GM20000 (cell line): ENCODE data around the gene MT1H.

ENCODE experiments used
- DNase-seq: peaks from one replicate; pipeline ENCODE4 v3.0.0; 2012; ENCODE audit warnings: low spot score
- TF ChIP-seq, protein P1 (sequence below): IDR thresholded peaks from 2 replicates; pipeline ENCODE4 v1.5.1; 2012; ENCODE audit warnings: mild to moderate bottlenecking, control low read depth; ENCODE audit errors: extremely low read depth, missing control alignments

Gene MT1H

DNA sequence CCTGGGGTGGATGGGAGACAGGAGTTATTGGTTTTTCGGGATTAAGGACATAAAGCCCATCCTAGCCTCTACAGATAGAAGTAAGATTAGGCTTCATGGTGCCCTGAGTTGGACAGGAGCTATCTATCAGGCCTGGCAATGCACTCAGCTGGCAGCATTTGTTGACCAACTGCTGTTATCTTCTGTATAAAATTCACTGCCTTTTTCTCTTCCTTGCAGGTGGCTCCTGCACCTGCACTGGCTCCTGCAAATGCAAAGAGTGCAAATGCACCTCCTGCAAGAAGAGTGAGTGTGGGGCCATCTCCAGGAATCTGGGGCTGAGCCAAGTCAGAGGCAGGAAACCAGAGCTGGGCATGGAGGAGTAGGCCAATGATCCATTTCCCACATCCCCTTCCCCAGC is 30.6 kb upstream of the MT1H start:
- TF ChIP-seq, protein P1, sequence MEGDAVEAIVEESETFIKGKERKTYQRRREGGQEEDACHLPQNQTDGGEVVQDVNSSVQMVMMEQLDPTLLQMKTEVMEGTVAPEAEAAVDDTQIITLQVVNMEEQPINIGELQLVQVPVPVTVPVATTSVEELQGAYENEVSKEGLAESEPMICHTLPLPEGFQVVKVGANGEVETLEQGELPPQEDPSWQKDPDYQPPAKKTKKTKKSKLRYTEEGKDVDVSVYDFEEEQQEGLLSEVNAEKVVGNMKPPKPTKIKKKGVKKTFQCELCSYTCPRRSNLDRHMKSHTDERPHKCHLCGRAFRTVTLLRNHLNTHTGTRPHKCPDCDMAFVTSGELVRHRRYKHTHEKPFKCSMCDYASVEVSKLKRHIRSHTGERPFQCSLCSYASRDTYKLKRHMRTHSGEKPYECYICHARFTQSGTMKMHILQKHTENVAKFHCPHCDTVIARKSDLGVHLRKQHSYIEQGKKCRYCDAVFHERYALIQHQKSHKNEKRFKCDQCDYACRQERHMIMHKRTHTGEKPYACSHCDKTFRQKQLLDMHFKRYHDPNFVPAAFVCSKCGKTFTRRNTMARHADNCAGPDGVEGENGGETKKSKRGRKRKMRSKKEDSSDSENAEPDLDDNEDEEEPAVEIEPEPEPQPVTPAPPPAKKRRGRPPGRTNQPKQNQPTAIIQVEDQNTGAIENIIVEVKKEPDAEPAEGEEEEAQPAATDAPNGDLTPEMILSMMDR: no peak
- no peak for DNase-seq

DNA sequence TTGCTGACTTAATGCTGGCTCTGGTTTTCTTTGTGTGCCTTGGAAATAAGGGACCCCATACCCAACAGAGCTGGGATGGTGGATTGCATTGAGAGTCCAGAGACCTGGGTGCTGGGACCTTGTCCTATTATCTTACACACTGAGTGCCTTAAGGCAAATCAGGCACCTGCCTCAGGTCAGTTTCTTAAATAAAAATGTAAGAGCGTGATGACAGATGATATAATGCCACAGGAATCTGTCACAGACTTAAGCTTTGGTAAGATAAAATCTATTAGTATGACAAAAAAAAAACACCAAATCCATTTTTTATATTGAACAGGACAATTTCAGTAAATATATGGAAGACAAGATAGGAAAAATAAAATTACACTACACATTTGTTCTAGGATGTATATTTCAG is 29.5 kb upstream of the MT1H start:
- TF ChIP-seq, protein P1: no peak
- no peak for DNase-seq

DNA sequence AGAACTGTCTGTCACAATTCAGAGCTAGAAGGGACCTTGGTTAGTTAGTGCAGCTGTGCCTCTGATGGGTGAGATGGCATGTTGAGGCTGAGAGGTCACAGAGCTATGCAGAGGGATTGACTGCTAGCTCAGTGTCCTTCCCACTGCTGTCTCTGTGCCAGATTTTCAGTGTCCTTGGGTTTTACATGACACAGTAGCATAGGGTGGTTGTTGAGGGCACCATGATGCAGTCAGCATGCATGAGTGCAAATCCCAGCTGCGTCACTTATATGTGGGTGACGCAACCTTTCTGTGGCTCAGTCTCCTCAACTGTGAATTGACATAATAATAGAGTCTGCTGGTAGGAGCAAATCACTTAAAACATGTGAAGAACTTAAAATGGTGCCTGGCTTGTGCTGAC is 28.4 kb upstream of the MT1H start:
- TF ChIP-seq, protein P1: no peak
- no peak for DNase-seq

DNA sequence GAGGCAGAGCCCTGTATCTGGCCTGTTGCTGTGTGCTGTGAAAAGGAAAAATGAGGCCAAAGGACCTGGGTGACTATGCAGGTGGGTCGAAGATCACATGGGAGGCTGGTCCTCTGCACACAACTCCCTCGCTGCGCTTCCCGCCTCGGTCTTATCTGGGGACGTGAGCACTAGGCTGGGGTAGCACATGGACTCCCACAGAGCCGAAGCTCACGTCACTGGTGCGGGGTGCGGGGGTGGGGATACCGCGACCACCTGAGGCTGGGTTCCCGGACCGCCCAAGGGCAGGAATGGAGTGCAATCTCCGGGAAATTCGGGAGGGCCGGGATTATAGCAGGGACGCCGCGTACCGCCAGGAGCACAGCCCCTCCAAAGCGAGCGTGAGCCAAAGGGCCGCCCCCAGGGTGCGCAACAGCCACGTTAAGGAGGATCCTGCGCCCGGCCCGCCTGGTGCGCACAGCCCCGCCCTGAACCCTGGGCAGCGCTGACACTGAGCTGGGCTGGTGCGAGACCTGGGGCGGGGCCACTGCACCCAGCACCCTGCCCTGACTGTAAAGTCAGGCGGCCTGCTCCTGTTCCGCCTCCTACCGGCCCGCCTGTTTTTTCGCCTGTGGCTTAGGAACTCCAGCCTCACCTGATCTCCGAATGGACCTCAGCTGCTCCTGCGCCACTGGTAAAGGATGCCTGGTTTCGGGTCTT is 26.4 kb upstream of the MT1H start:
- no peak for DNase-seq

DNA sequence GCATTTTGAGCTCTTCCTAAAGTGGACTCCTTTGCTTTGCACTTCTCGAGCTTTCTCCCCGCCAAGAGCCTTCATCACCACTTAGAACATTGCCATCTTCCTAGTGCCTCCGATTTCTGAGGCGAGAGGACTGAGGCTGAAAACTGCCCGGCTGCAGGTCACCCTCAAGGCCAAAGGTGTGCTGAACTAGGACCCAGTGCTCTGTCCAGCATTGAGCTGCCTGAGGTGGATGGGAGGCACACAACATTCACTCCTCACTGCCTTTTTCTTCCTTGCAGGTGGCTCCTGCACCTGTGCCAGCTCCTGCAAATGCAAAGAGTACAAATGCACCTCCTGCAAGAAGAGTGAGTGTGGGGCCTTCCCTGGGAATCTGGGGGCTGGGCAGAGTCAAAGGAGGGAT is 25.8 kb upstream of the MT1H start:
- TF ChIP-seq, protein P1: no peak

More for the DNA sequence above, 26.4 kb upstream of the MT1H start:
- TF ChIP-seq, protein P1: no peak

DNA sequence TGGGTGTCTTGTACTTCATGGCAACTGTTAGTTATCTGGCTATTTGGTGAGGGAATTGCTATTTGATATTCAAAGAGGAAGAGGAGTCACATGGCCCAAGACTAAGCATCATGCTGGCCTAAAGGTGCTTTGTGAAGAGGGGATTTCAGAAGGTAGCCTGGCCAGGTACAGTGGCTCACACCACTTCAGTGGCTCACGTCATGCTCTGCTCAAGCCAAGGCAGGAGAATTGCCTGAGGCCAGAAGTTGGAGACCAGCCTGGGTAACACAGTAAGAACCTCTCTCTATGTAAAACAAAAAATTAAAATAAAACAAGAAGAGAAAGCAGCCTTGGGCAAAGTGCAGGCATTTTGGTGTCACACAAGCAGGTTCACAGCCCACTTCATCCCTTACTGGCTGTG is 24.3 kb upstream of the MT1H start:
- TF ChIP-seq, protein P1: no peak
- no peak for DNase-seq

More for the DNA sequence above, 25.8 kb upstream of the MT1H start:
- DNase-seq: no peak

DNA sequence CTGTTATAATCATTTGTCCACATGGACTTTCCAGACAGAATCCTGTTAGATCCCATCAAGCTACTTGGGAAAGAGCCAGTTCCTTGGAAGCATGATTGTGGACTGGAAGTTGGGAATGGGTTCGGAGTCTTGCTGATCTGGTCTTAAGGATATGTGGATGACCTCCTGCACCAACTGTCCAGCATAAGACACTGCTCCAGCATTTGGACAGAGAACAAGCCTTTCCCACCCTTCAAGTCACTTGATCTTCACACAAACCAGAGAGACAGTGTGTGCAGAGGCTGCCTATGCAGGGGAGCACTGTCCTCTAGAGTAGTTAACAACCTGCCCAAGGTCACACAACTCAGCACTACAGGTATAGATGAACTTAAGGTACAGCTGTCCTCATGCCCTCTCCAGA is 23.8 kb upstream of the MT1H start:
- no peak for DNase-seq
- TF ChIP-seq, protein P1: no peak
